Keratinocyte (primary cell): ENCODE results near the gene RBPJ.

Source experiments
- CTCF ChIP-seq, 3 experiments: IDR thresholded peaks in 1 of 3; conservative IDR thresholded peaks in 1 of 3; optimal IDR thresholded peaks in 1 of 3; 2 replicates in 2 of 3; 3 replicates in 1 of 3; pipeline versions ENCODE3 to v1.5.1; 2011; ENCODE audit warnings: low read length in 3 of 3, mild to moderate bottlenecking in 3 of 3, moderate library complexity in 2 of 3, control low read depth in 1 of 3, inconsistent platforms in 1 of 3; ENCODE audit not compliant: insufficient read depth in 2 of 3; ENCODE audit errors: extremely low read depth in 1 of 3
- EZH2 ChIP-seq: IDR thresholded peaks from one replicate; pipeline ENCODE4 v1.6.1; 2012; ENCODE audit warnings: inconsistent platforms, mild to moderate bottlenecking, low read length, moderate library complexity

GRCh38 chr4:26344901-26345564, 24.2 kb downstream of the RBPJ start:
- TF ChIP-seq CTCF (optimal IDR thresholded peaks at IDR 0.05 in 1 of 3, IDR thresholded peaks at IDR 0.05 in 1 of 3, conservative IDR thresholded peaks at IDR 0.05 in 1 of 3; ENCODE audit: extremely low read depth in 1 of 3, insufficient read depth in 2 of 3, low read length in 3 of 3) (no peak), EZH2 (no peak)
